ENCODE measurements around the gene HEPN1. TPM values are rescaled to one million over a fixed set of nuclear protein-coding genes. Genes with fewer than 3 reads are reported as not detected.

Gene HEPN1
- polyA plus RNA-seq, 1 donor from 2014 or later: not detected

DNA sequence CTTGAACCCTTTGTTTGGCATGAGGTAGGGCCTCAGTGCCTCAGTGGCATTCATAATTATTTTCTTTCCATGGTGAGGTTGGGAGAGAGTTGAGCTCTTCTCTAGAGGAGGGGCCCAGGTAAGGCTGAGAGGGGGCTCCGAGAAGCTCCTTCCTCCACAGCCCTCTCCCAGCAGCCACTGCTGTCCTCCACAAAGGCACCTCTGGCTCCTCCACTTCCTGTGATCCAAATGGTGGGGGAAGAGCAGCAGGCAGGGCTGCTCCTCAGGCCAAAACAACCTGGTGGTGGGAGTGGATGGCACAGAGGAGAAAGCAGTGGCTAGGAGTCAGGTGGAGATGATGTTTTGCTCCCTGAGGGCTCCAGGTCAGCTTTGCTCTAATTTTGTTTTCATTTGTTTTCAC is 34.7 kb upstream of the HEPN1 start:
- Histone ChIP-seq H3K79me2 (replicated peaks; ENCODE audit: insufficient read depth, low read length) (no peaks in the 10 kb centered on the region), H3K27ac (ENCODE audit: low read length) (no peak overlapping the region), H3K4me2 (ENCODE audit: low read length) (no peak overlapping the region), H3K4me3 (ENCODE audit: low read length) (no peak overlapping the region), H3K36me3 (ENCODE audit: insufficient read depth, low read length) (no peaks in the 10 kb centered on the region), H3K9me3 (ENCODE audit: low read length) (no peaks in the 10 kb centered on the region), H3K9me2 (ENCODE audit: insufficient read depth, low read length) (no peaks in the 10 kb centered on the region), H3F3A (ENCODE audit: insufficient read depth, low read length, poor library complexity, severe bottlenecking) (no peaks in the 10 kb centered on the region), H4K20me1 (ENCODE audit: insufficient read depth) (no peaks in the 10 kb centered on the region), H3K27me3 (ENCODE audit: insufficient read depth, low read depth, low read length) (no peaks in the 10 kb centered on the region), H3K9ac (ENCODE audit: low read length) (no peak overlapping the region), H2AFZ (ENCODE audit: low read depth, low read length) (no peak overlapping the region)
- TF ChIP-seq MXI1 (conservative IDR thresholded peaks at IDR 0.05; ENCODE audit: poor library complexity, severe bottlenecking): no peak
- TF ChIP-seq RAD21 (conservative IDR thresholded peaks at IDR 0.05): no peak
- no peak for TF ChIP-seq SMC3 (conservative IDR thresholded peaks at IDR 0.05; ENCODE audit: poor library complexity)
- no peak for TF ChIP-seq REST (IDR thresholded peaks at IDR 0.05; ENCODE audit: borderline replicate concordance)
- TF ChIP-seq POLR2AphosphoS5 (IDR thresholded peaks at IDR 0.05): no peak
- TF ChIP-seq TAF1 (IDR thresholded peaks at IDR 0.05; ENCODE audit: low read depth): no peak
- no peak for TF ChIP-seq EZH2 (IDR thresholded peaks at IDR 0.05; ENCODE audit: borderline replicate concordance, insufficient read depth, low read length, poor library complexity, severe bottlenecking)
- no peak for TF ChIP-seq EP300 (conservative IDR thresholded peaks at IDR 0.05; ENCODE audit: poor library complexity, severe bottlenecking)
- TF ChIP-seq CTCF (IDR thresholded peaks at IDR 0.05; ENCODE audit: poor library complexity, severe bottlenecking): no peak

- Histone ChIP-seq H3K4me3 (ENCODE audit: low read length) (no peak overlapping the region), H3K4me2 (ENCODE audit: low read length) (no peak overlapping the region), H4K20me1 (ENCODE audit: insufficient read depth) (no peaks in the 10 kb centered on the region), H3K27ac (ENCODE audit: low read length) (no peak overlapping the region), H3K36me3 (ENCODE audit: insufficient read depth, low read length) (no peaks in the 10 kb centered on the region), H3K79me2 (replicated peaks; ENCODE audit: insufficient read depth, low read length) (no peaks in the 10 kb centered on the region), H3K27me3 (ENCODE audit: insufficient read depth, low read depth, low read length) (no peaks in the 10 kb centered on the region), H3K9me3 (ENCODE audit: low read length) (no peaks in the 10 kb centered on the region), H3K9me2 (ENCODE audit: insufficient read depth, low read length) (no peaks in the 10 kb centered on the region), H2AFZ (ENCODE audit: low read depth, low read length) (no peak overlapping the region), H3K9ac (ENCODE audit: low read length) (no peak overlapping the region), H3F3A (ENCODE audit: insufficient read depth, low read length, poor library complexity, severe bottlenecking) (no peaks in the 10 kb centered on the region)
- TF ChIP-seq EP300 (conservative IDR thresholded peaks at IDR 0.05; ENCODE audit: poor library complexity, severe bottlenecking): no peak
- no peak for TF ChIP-seq EZH2 (IDR thresholded peaks at IDR 0.05; ENCODE audit: borderline replicate concordance, insufficient read depth, low read length, poor library complexity, severe bottlenecking)
- no peak for TF ChIP-seq MXI1 (conservative IDR thresholded peaks at IDR 0.05; ENCODE audit: poor library complexity, severe bottlenecking)
- no peak for TF ChIP-seq SMC3 (conservative IDR thresholded peaks at IDR 0.05; ENCODE audit: poor library complexity)
- TF ChIP-seq CTCF (IDR thresholded peaks at IDR 0.05; ENCODE audit: poor library complexity, severe bottlenecking): no peak
- TF ChIP-seq TAF1 (IDR thresholded peaks at IDR 0.05; ENCODE audit: low read depth): no peak
- TF ChIP-seq REST (IDR thresholded peaks at IDR 0.05; ENCODE audit: borderline replicate concordance): no peak
- no peak for TF ChIP-seq POLR2AphosphoS5 (IDR thresholded peaks at IDR 0.05)
- no peak for TF ChIP-seq RAD21 (conservative IDR thresholded peaks at IDR 0.05)
Measured at GRCh38 chr11:124884869-124885479, 34.1 kb upstream of the HEPN1 start.
